GM12891 (cell line): ENCODE results near the gene SCP2.

Source experiments
- POLR2A ChIP-seq: IDR thresholded peaks from 2 replicates; pipeline ENCODE4 v1.6.1; 2011; ENCODE audit warnings: low read depth, low read length, control low read depth
- POLR2AphosphoS5 ChIP-seq: IDR thresholded peaks from 2 replicates; pipeline ENCODE4 v1.6.1; 2011; ENCODE audit warnings: low read depth, low read length, control low read depth

DNA sequence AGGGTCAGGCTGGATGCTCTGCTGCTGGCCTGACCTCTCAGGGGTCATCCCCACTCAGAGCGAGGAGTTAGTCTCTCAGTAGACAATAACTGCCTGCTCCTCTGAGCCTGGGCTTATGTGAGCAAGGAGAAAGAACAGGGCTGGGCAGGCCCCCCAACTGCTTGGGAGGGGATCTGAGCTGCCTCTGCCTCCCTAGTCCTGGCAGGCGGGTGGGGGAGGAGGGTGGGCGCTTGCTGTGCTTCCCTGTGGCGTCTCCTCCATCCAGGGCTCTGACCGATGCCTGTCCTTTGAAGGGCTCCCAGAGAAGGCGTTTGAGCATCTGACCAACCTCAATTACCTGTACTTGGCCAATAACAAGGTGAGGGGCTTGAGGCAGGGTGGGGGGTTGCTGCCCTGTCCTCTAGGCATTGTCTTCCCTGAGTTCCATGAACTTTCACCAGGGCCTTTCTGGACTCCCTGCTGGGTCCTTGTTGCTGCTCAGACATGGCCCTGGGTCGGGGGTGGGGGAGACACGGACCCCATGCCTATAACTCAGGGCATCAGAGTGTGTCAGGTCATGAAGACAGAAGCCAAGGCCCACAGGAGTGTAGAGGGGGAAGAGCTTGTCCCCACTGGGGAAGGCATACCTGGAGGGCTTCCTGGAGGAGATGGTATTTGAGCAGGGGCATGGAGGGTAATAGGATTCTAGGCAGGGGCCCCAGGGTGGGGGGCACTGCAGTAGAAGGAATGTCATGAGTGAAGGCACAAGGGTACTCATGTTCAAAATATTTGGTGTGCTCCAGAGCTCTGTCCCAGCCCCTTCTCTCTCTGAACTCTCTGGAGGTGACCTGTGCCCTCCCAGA is 147.5 kb downstream of the SCP2 start:
- no peak for TF ChIP-seq POLR2A
- no peak for TF ChIP-seq POLR2AphosphoS5
